IMR-90 (cell line): ENCODE data around the gene MRPL47. TPM values are rescaled to one million over a fixed set of nuclear protein-coding genes. Genes with fewer than 3 reads are reported as not detected.

Experiments used
- ATAC-seq: fragments of 200-7000 bp; cut with Tn5 transposase; 2 replicates; pipeline ENCODE4 v1.9.1; 2020; ENCODE audit warnings: low read depth, mild to moderate bottlenecking, moderate library complexity
- BruUV-seq: library from RNA; stranded (reverse); fragments of 400-500 nt; replicated peaks from 2 replicates; lab custom pipeline; 2021; lab: Mats Ljungman, UMichigan
- CTCF ChIA-PET: fragments of 300-600 bp; formaldehyde crosslinking; extraction: SDS; loops from one replicate; lab custom pipeline; 2021; ENCODE audit warnings: antibody characterized with exemption; lab: Yijun Ruan, JAX
- POLR2A ChIA-PET: fragments of 300-600 bp; sonication (Branson Sonifier 250); formaldehyde crosslinking; loops from one replicate; lab custom pipeline; 2022; ENCODE audit warnings: antibody characterized with exemption; ENCODE audit not compliant: unreplicated experiment; lab: Charles Lee
- DNase-seq: peaks from one replicate; pipeline ENCODE4 v3.0.0; 2013
- H2AFZ ChIP-seq: replicated peaks from 2 replicates; pipeline ENCODE3; 2013; ENCODE audit warnings: low read length, mild to moderate bottlenecking; ENCODE audit not compliant: poor library complexity
- H2AK5ac ChIP-seq: 2 replicates; pipeline ENCODE4 v1.6.1; 2013; ENCODE audit warnings: low read depth, low read length, inconsistent platforms
- H2AK9ac ChIP-seq: replicated peaks from 2 replicates; pipeline ENCODE3; 2013; ENCODE audit warnings: mild to moderate bottlenecking, low read depth, low read length, moderate library complexity; ENCODE audit not compliant: poor library complexity
- H2BK120ac ChIP-seq: 2 replicates; pipeline ENCODE4 v1.6.1; 2013; ENCODE audit warnings: low read depth, low read length, inconsistent platforms
- H2BK15ac ChIP-seq: 3 replicates; pipeline ENCODE4 v1.6.1; 2013; ENCODE audit warnings: low read depth, low read length, inconsistent platforms
- H2BK20ac ChIP-seq: 2 replicates; pipeline ENCODE4 v1.6.1; 2013; ENCODE audit warnings: low read depth, mild to moderate bottlenecking, inconsistent platforms, low read length, moderate library complexity
- H2BK5ac ChIP-seq: 2 replicates; pipeline ENCODE4 v1.6.1; 2013; ENCODE audit warnings: mild to moderate bottlenecking, low read depth, low read length, inconsistent platforms; ENCODE audit not compliant: poor library complexity, severe bottlenecking
- H3K14ac ChIP-seq: replicated peaks from 2 replicates; pipeline ENCODE4 v1.6.1; 2013; ENCODE audit warnings: low read depth, low read length, inconsistent platforms
- H3K18ac ChIP-seq: 2 replicates; pipeline ENCODE4 v1.6.1; 2013; ENCODE audit warnings: low read depth, low read length, control low read depth
- H3K23ac ChIP-seq: 2 replicates; pipeline ENCODE4 v1.6.1; 2013; ENCODE audit warnings: low read depth, low read length, inconsistent platforms
- H3K27ac ChIP-seq: 2 replicates; pipeline ENCODE4 v1.5.1; 2013; ENCODE audit warnings: mild to moderate bottlenecking, control low read depth, low read length; ENCODE audit not compliant: insufficient read depth
- H3K27me3 ChIP-seq: 2 replicates; pipeline ENCODE4 v1.6.1; 2013; ENCODE audit warnings: low read length; ENCODE audit not compliant: control insufficient read depth, insufficient read depth
- H3K36me3 ChIP-seq: 2 replicates; pipeline ENCODE4 v1.6.1; 2013; ENCODE audit warnings: low read length, mixed read lengths; ENCODE audit not compliant: control insufficient read depth, insufficient read depth
- H3K4ac ChIP-seq: 2 replicates; pipeline ENCODE4 v1.6.1; 2013; ENCODE audit warnings: low read depth, low read length, inconsistent platforms
- H3K4me1 ChIP-seq: 2 replicates; pipeline ENCODE4 v1.6.1; 2013; ENCODE audit warnings: low read length, mixed read lengths; ENCODE audit not compliant: control insufficient read depth, insufficient read depth
- H3K4me2 ChIP-seq: 2 replicates; pipeline ENCODE4 v1.6.1; 2013; ENCODE audit warnings: low read depth, mild to moderate bottlenecking, control low read depth, low read length, moderate library complexity
- H3K4me3 ChIP-seq: 2 replicates; pipeline ENCODE4 v1.5.1; 2013; ENCODE audit warnings: low read depth, mild to moderate bottlenecking, control low read depth, low read length, moderate library complexity; ENCODE audit not compliant: insufficient read depth
- H3K56ac ChIP-seq: 2 replicates; pipeline ENCODE4 v1.6.1; 2013; ENCODE audit warnings: low read length, inconsistent platforms; ENCODE audit not compliant: insufficient read depth; ENCODE audit errors: extremely low read depth
- H3K79me1 ChIP-seq, 2 experiments: 2 replicates each; pipeline ENCODE4 v1.6.1; 2013; ENCODE audit warnings: low read length in 2 of 2, inconsistent platforms in 1 of 2, low read depth in 1 of 2
- H3K9ac ChIP-seq: 2 replicates; pipeline ENCODE4 v1.6.1; 2013; ENCODE audit warnings: low read depth, low read length, control low read depth
- H3K9me1 ChIP-seq: 2 replicates; pipeline ENCODE4 v1.6.1; 2013; ENCODE audit warnings: low read length, inconsistent platforms; ENCODE audit not compliant: insufficient read depth
- H3K9me3 ChIP-seq: 2 replicates; pipeline ENCODE4 v1.6.1; 2013; ENCODE audit warnings: low read length; ENCODE audit not compliant: control insufficient read depth, insufficient read depth
- H4K20me1 ChIP-seq: 2 replicates; pipeline ENCODE4 v1.6.1; 2013; ENCODE audit warnings: low read length, inconsistent platforms; ENCODE audit not compliant: insufficient read depth
- H4K5ac ChIP-seq: 2 replicates; pipeline ENCODE4 v1.6.1; 2013; ENCODE audit warnings: mild to moderate bottlenecking, low read depth, low read length, control low read depth
- H4K8ac ChIP-seq, 2 experiments: 2 replicates each; pipeline ENCODE4 v1.6.1; 2013; ENCODE audit warnings: low read depth in 2 of 2, low read length in 2 of 2, control low read depth in 1 of 2, inconsistent platforms in 1 of 2
- H4K91ac ChIP-seq: 2 replicates; pipeline ENCODE4 v1.6.1; 2013; ENCODE audit warnings: low read depth, low read length, inconsistent platforms; ENCODE audit not compliant: insufficient read depth
- BHLHE40 ChIP-seq: fragments of 150-350 bp; IDR thresholded peaks from 2 replicates; pipeline ENCODE4 v1.6.1; 2016; ENCODE audit warnings: mild to moderate bottlenecking, low read depth, low read length
- CHD1 ChIP-seq: IDR thresholded peaks from 2 replicates; pipeline ENCODE4 v1.6.1; 2012; ENCODE audit warnings: low read depth, low read length, improper control_type of control experiment
- FOS ChIP-seq: fragments of 150-350 bp; IDR thresholded peaks from 2 replicates; pipeline ENCODE4 v1.6.1; 2016; ENCODE audit warnings: low read depth, low read length
- MAFK ChIP-seq: IDR thresholded peaks from 2 replicates; pipeline ENCODE4 v1.6.1; 2012; ENCODE audit warnings: low read depth, low read length, improper control_type of control experiment
- MAZ ChIP-seq: IDR thresholded peaks from 2 replicates; pipeline ENCODE4 v1.6.1; 2012; ENCODE audit warnings: low read depth, mild to moderate bottlenecking, low read length, improper control_type of control experiment, moderate library complexity, borderline replicate concordance
- MXI1 ChIP-seq: IDR thresholded peaks from 2 replicates; pipeline ENCODE4 v1.6.1; 2012; ENCODE audit warnings: low read depth, mild to moderate bottlenecking, low read length, moderate library complexity, borderline replicate concordance
- NFE2L2 ChIP-seq: fragments of 150-350 bp; IDR thresholded peaks from 2 replicates; pipeline ENCODE4 v1.6.1; 2016; ENCODE audit warnings: low read depth, mild to moderate bottlenecking, low read length
- POLR2A ChIP-seq: IDR thresholded peaks from 2 replicates; pipeline ENCODE4 v1.6.1; 2012; ENCODE audit warnings: mild to moderate bottlenecking, low read depth, low read length
- RAD21 ChIP-seq: IDR thresholded peaks from 2 replicates; pipeline ENCODE4 v1.6.1; 2012; ENCODE audit warnings: low read length, improper control_type of control experiment
- SMC3 ChIP-seq: fragments of 150-350 bp; IDR thresholded peaks from 2 replicates; pipeline ENCODE4 v1.6.1; 2016; ENCODE audit warnings: low read depth, mild to moderate bottlenecking, antibody characterized with exemption, low read length, moderate library complexity
- WGBS, 2 experiments: methylation state at CpG; one replicate each; pipeline versions ENCODE4 v1.1.5 to v1.1.7; 2013; ENCODE audit warnings: missing lambda C conversion rate in 2 of 2; ENCODE audit not compliant: insufficient read length in 1 of 2; ENCODE audit errors: extremely low coverage in 2 of 2; 5-methylcytosine and 5-hydroxymethylcytosine counted together
- dilution Hi-C: fragments of 300-500 bp; cut with HindIII; formaldehyde crosslinking; loops from one replicate; pipeline ENCODE4 v1.14.3; 2018; ENCODE audit warnings: low sequenced_read_pairs; ENCODE audit not compliant: unreplicated experiment
- in situ Hi-C: fragments of 300-500 bp; cut with MboI; formaldehyde crosslinking; loops from 3 replicates; pipeline ENCODE4 v1.14.3; 2019; ENCODE audit warnings: low sequenced_read_pairs, inconsistent platforms, mixed read lengths
- intact Hi-C: fragments of 100-400 bp; cut with micrococcal nuclease; formaldehyde crosslinking; loops from 2 replicates; pipeline ENCODE4 v1.10.0; 2022
- polyA plus RNA-seq, 3 experiments: library from polyadenylated mRNA; depleted of rRNA; stranded (reverse); fragments of >200 nt; gene quantifications; 2 replicates each; pipeline ENCODE4 v1.2.3, GENCODE V29; 2012; ENCODE audit warnings: low replicate concordance in 1 of 3
- total RNA-seq: library from RNA; depleted of rRNA; stranded (reverse); fragments of >200 nt; gene quantifications from 2 replicates; pipeline ENCODE4 v1.2.3, GENCODE V29; 2012
- TF ChIP-seq, protein P1 (sequence below): fragments of 150-350 bp; IDR thresholded peaks from 2 replicates; pipeline ENCODE4 v1.6.1; 2017; ENCODE audit warnings: mild to moderate bottlenecking, antibody characterized with exemption, low read length, low read depth
- TF ChIP-seq, protein P2 (sequence below): conservative IDR thresholded peaks from 2 replicates; pipeline ENCODE4 v1.5.1; 2012; ENCODE audit warnings: mild to moderate bottlenecking, low read depth, low read length, improper control_type of control experiment

MRPL47 gene
- total and polyA plus RNA-seq, 2 of the 4 experiments (the other 2 are of a cell fraction), result 41.4 to 43.7 TPM

DNA sequence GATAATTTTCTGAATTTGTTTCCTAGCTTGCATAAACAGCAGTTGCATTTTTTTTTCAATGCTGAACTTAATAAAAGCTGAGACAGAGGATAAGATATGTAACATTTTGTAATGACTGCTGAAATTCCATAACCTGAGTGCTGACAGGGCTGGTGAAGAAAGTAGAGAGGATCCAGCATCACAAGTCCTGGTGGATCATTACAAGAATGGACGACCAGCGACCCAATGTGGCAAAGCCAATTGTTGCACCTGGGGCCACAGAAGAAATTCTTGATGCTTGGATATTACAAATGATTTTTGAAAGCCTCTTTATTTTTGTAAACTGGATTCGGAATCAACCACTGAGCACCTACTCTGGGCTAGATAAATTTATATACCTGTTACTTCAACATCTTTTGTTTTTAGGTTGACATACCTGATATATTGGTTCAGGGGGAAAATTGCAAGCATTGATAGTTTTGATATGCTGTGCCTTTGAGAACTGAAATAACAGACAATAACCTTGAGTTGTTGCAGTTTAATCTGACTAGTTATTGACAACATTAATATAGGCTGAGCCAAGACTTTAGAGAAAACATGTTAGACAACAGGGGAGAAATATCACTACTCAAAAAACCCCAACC, 45.6 kb downstream of the MRPL47 start (continued):
- TF ChIP-seq SMC3, result peak; percentile 96

DNA sequence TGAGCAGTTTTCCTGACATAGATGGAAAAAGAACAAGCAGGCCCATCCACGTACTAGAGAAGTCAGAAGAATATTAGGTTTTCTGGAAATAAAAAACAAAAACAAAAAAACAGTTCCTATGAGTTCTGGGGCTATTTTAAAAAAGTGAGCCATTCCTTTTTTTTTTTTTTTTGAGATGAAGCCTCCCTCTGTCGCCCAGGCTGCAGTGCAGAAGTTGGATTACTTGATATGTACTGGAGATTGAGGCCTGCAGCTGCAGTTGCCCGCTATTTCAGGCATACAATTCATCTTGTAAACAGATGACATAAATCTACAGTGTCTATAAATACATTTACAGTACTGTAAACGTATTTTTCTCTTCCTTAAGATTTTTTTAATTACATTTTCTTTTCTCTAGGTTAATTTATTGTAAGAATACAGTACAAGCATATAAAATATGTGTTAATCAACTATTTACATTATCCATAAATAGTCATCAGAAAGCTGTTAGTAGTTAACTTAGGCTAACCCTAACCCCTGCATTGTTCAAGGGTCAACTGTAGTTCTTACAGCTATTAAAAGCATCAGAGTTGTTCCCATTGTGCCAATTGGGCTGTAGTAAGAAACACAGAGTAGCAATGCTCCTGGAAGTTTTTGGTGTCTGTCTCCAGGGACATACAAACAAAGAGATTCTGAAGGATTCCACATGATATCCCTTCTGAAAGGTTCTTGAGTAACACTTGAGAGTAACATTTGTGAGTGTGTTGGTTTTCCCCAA, 52.9 kb downstream of the MRPL47 start:
- Histone ChIP-seq H3K36me3 (no peaks in the 10 kb centered on the region), H3K9me3 (no peaks in the 10 kb centered on the region), H3K27ac (no peak overlapping the region), H3K4ac (no peak overlapping the region), H3K23ac (no peak overlapping the region), H2AFZ (no peak overlapping the region), H3K4me2 (no peak overlapping the region), H2BK15ac (no peak overlapping the region), H3K79me1 (no peaks in the 10 kb centered on the region), H3K14ac (no peak overlapping the region), H2AK5ac (no peak overlapping the region), H3K18ac (no peak overlapping the region; the same call in 1 of the 2 replicates), H2AK9ac (no peak overlapping the region), H3K4me3 (no peak overlapping the region), H2BK20ac (no peak overlapping the region), H2BK120ac (no peak overlapping the region), H3K27me3 (no peaks in the 10 kb centered on the region), H3K56ac (no peak overlapping the region), H2BK5ac (no peak overlapping the region), H4K91ac (no peak overlapping the region), H3K9ac (no peak overlapping the region), H4K20me1 (no peaks in the 10 kb centered on the region), H4K5ac (no peak overlapping the region), H3K4me1 (no peaks in the 10 kb centered on the region), H3K9me1 (peaks cover 3% of the 10 kb centered on the region; the same call in 1 of the 2 replicates), H4K8ac (0 out of 4 replicates have a peak overlapping the region, but pooled peaks of 1 of the 2 experiments have one; percentile 30)
- intact Hi-C loops (no loop called here), in situ Hi-C loops (loop anchor here (10.0 to 25.0 kb wide), 2 partner anchors 217 to 539 kb away; no protein-coding TSS in a partner anchor), dilution Hi-C loops (no loop called here)
- POLR2A ChIA-PET, result interaction anchor here (0.7 kb wide), 1 partner anchor 85 kb away, joined by 4 read pairs; no protein-coding TSS in a partner anchor
- peak; percentile 42; the same call in 1 of the 2 replicates for ATAC-seq
- BruUV-seq, result no TSS peak
- no CpG with 5 or more reads among the region's 4 CpGs for WGBS, 2 experiments
- CTCF ChIA-PET, result interaction anchor here (0.9 kb wide), 1 partner anchor 130 kb away, joined by 3 read pairs; no protein-coding TSS in a partner anchor
- DNase-seq, result peak; percentile 36
- TF ChIP-seq RAD21, result no peak
- no peak for TF ChIP-seq BHLHE40
- TF ChIP-seq, protein P1, sequence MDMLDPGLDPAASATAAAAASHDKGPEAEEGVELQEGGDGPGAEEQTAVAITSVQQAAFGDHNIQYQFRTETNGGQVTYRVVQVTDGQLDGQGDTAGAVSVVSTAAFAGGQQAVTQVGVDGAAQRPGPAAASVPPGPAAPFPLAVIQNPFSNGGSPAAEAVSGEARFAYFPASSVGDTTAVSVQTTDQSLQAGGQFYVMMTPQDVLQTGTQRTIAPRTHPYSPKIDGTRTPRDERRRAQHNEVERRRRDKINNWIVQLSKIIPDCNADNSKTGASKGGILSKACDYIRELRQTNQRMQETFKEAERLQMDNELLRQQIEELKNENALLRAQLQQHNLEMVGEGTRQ, result no peak
- no peak for TF ChIP-seq POLR2A
- TF ChIP-seq FOS, result no peak
- no peak for TF ChIP-seq SMC3
- TF ChIP-seq MAZ, result no peak
- no peak for TF ChIP-seq CHD1
- TF ChIP-seq MXI1, result no peak
- TF ChIP-seq MAFK, result no peak
- TF ChIP-seq NFE2L2, result no peak
- TF ChIP-seq, protein P2, sequence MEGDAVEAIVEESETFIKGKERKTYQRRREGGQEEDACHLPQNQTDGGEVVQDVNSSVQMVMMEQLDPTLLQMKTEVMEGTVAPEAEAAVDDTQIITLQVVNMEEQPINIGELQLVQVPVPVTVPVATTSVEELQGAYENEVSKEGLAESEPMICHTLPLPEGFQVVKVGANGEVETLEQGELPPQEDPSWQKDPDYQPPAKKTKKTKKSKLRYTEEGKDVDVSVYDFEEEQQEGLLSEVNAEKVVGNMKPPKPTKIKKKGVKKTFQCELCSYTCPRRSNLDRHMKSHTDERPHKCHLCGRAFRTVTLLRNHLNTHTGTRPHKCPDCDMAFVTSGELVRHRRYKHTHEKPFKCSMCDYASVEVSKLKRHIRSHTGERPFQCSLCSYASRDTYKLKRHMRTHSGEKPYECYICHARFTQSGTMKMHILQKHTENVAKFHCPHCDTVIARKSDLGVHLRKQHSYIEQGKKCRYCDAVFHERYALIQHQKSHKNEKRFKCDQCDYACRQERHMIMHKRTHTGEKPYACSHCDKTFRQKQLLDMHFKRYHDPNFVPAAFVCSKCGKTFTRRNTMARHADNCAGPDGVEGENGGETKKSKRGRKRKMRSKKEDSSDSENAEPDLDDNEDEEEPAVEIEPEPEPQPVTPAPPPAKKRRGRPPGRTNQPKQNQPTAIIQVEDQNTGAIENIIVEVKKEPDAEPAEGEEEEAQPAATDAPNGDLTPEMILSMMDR, result no peak
